ENCODE measurements around the gene LRRC8B. TPM values are rescaled to one million over a fixed set of nuclear protein-coding genes. Genes with fewer than 3 reads are reported as not detected.

Gene LRRC8B
- total RNA-seq, 1 donor from 2014 or later = 8.8 TPM

DNA sequence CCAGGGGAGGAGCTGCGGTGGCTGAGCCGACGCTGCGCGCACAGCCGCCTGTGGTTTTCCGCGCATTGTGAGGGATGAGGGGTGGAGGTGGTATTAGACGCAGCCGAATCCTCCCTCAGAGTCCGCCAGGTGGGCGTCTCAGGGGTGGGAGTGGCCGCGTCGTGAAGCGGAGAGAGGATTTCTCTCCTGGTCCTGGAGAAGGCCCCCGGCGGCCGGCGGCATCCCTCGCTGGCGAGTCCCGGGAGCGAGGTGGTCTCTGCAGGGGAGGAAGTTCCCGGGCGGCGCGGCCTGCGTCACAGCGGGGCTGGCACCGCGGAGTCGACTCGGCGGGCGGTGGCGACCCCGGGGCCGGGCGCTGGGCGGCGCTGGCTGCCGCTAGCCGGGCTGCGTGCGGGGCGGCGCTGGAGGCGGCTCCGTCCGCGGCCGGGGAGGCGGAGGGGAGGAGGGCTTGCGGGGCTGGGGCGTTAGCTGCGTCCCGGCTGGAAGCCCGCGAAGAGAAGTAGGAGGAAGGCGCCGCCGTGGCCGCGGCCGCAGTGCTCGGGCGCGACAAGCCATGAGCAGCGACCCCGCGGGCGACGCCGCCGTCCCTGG is 108.1 kb downstream of the LRRC8B start, which contains the start of gene LRRC8C:
Gene LRRC8C, plus strand, starts transcription at position 464 of the 591 bp plus-strand sequence. CDS start 53,354 bp downstream, outside the sequence.
- peak; percentile 55 for DNase-seq (ENCODE audit: low read depth, low spot score)

DNA sequence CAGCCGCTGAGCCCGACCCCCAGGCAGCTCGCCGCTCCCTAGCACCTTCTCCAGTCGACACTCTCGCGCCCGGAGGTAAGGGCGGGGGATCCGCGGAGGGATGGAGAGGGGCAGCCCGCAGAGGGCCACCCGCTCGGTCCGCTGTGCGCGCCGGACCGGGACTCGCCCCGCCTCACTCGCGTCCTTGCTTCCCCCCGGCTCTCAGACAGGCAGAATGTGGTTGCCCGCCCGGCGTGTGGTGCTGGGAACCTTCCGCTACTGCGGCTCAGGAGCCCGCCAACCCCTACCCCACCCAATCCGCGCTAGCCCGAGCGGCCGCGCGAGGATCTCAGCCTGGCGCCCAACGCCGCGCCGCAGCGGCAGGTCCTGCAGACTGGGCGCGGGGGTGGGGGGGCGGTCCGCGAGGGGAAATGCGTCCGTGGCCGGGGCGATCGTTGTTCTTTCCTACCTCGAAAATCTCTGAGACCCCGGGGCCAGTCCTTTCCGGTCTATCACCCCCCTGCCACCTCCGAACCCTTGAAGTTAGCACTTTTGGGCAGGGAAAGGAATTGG is 108.7 kb downstream of the LRRC8B start:
- DNase-seq (ENCODE audit: low read depth, low spot score) = no peak

GRCh38 chr1:89633800-89634625 is 109.4 kb downstream of the LRRC8B start:
- DNase-seq (ENCODE audit: low read depth, low spot score) = no peak

DNA sequence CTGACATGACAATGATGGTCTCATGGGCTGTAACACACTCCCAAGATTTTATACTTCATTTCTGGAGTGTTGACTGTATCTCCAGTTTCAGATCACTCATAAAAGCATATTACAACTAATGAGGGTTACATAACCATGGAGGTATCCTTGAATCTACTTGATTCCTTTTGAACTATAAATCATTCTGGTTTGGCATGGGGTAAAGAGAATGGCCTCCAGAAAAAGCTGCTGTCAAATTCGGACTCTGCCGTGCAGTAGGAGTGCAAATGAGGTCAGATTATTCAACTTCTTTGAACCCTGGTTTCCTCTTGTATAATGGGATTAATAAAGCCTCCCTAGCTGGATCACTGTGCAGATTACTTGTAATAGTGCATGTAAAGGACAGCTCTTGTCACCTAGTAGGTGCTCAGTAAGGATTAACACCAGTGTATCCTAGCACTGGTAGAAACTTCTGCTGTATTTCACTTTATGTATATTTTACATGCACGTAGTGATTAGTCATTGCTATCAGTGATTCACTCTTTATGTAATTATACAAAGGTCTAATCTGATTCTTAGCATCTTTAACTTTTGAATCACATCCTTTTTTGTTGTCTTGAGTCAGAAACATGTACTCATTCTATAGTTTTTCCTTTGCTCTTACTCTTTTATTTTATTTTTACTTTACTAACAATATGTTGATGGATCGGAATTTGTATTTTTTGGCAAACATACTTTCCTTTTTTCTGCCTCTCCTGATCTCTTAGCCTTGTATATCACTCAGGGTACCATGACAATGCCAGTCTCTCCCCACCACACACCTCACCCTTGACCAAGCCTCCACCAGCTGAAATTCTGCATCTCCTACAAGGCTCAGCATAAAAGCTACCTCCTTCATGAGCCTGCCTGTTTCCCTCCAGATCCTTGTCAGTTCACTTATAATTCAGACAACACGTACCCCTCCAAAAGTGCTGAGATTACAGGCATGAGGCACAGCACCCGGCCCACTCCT is 111.5 kb downstream of the LRRC8B start:
- DNase-seq (ENCODE audit: low read depth, low spot score) = peak; percentile 71

GRCh38 chr1:89637496-89637895 is 112.9 kb downstream of the LRRC8B start:
- DNase-seq (ENCODE audit: low read depth, low spot score) = no peak

DNA sequence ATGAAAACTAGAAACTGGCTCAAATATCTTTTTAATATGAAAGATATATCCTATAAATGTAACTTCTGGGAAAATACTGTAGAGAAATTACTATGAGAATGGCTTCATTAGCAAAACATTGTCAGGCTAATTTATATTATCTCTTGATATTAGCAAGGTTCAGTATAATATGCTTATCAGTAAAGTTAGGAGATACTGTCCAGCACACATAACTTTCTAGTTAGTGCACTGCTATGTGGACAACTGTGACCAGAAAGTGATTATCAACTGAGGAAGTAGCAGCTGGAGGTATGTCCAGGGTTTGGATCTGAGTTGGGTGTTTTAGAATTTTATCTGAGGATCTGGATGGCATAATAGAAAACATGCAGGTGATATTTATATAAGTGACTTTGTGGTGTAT is 115.8 kb downstream of the LRRC8B start:
- DNase-seq (ENCODE audit: low read depth, low spot score) = no peak

DNA sequence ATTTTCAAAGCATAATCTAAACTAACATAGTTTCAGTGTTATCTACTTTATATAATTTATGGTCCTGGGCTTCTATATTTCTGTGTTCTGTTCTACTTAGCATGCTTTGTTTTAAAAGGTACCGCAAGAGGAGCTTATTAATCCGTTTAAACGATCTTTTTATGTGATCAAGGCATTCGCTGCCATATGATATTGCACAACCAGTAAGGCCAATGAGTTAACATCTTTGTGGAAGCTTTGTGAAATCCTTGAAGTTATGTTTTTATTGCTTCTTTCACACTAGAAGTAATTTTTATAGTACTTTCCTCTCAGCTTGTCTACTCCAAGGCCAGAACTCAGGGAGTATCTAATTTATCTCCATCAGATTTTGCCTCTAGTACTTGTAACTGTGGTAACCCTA is 117.2 kb downstream of the LRRC8B start:
- no peak for DNase-seq (ENCODE audit: low read depth, low spot score)

DNA sequence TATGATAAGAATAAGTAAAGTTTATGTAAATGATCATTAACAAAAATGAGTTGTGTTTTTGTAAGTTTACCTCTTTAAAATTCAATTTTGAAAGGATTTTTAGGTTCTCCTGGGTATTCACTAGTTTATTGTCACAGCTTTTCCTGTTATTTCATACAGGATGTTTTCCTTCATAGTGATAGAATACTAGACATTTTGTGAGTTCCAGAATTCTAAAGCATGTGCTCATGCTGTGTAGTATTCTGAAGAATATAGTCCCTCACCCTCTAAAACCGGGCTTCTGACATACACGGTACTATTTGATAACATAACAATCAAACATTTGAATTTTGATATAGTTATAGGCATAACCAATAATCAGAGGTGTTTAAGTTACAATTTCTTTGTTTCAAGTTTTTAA is 118.9 kb downstream of the LRRC8B start:
- no peak for DNase-seq (ENCODE audit: low read depth, low spot score)

GRCh38 chr1:89644119-89644814 is 119.6 kb downstream of the LRRC8B start:
- no peak for DNase-seq (ENCODE audit: low read depth, low spot score)

GRCh38 chr1:89646259-89646658 is 121.6 kb downstream of the LRRC8B start:
- no peak for DNase-seq (ENCODE audit: low read depth, low spot score)

Other genes with a start within 250 kb of the LRRC8B start
- not detected in 2 replicates for gene GBP6, start 160.8 kb upstream of the LRRC8B start, total RNA-seq
- 24.3 and 24.4 TPM in 2 replicates for gene LRRC8C, start 108.3 kb downstream of the LRRC8B start, total RNA-seq

Measured in pulmonary artery endothelial cell (primary cell).